ENCODE measurements around the gene DNMBP. TPM values are rescaled to one million over a fixed set of nuclear protein-coding genes. Genes with fewer than 3 reads are reported as not detected.

Gene DNMBP
- 2.2 and 2.3 TPM in 2 replicates for total RNA-seq

- intact Hi-C loops (cut with micrococcal nuclease): loop anchor here (1.0 to 10.0 kb wide), 12 partner anchors 16 to 1875 kb away; partner anchors contain the start of genes BTRC, CHUK, COX15 and CUTC
Observed at GRCh38 chr10:100009793-100010676, at the start of gene DNMBP. Gene DNMBP (minus strand): TSS chr10:100009947. CDS start chr10:99972124, 37,823 bp downstream.

- intact Hi-C loops (cut with micrococcal nuclease): no loop called here
Observed at GRCh38 chr10:100057948-100058347, 48.2 kb upstream of the DNMBP start.

GRCh38 chr10:100053686-100054460 lies 44.1 kb upstream of the DNMBP start:
- intact Hi-C loops (cut with micrococcal nuclease): no loop called here

GRCh38 chr10:100046021-100046486 lies 36.3 kb upstream of the DNMBP start:
- intact Hi-C loops (cut with micrococcal nuclease): loop anchor here (1.0 kb wide), 3 partner anchors 37 to 200 kb away; partner anchors contain the start of gene DNMBP

- intact Hi-C loops (cut with micrococcal nuclease): loop anchor here (2.0 kb wide), 1 partner anchor 195 kb away; no protein-coding TSS in a partner anchor
Observed at GRCh38 chr10:100045592-100045991, 35.8 kb upstream of the DNMBP start.

GRCh38 chr10:100043796-100044195 lies 34.0 kb upstream of the DNMBP start:
- intact Hi-C loops (cut with micrococcal nuclease): loop anchor here (2.0 kb wide), 1 partner anchor 193 kb away; no protein-coding TSS in a partner anchor

GRCh38 chr10:100043344-100043743 lies 33.6 kb upstream of the DNMBP start:
- intact Hi-C loops (cut with micrococcal nuclease): no loop called here

GRCh38 chr10:100041306-100042002 lies 31.7 kb upstream of the DNMBP start:
- intact Hi-C loops (cut with micrococcal nuclease): no loop called here

GRCh38 chr10:100038561-100039071 lies 28.9 kb upstream of the DNMBP start:
- intact Hi-C loops (cut with micrococcal nuclease): no loop called here

- intact Hi-C loops (cut with micrococcal nuclease): no loop called here
Observed at GRCh38 chr10:100037758-100038315, 28.1 kb upstream of the DNMBP start.

- intact Hi-C loops (cut with micrococcal nuclease): no loop called here
Observed at GRCh38 chr10:100036850-100037249, 27.1 kb upstream of the DNMBP start.

- intact Hi-C loops (cut with micrococcal nuclease): no loop called here
Observed at GRCh38 chr10:100033766-100034418, 24.1 kb upstream of the DNMBP start.

GRCh38 chr10:100027416-100027815 lies 17.7 kb upstream of the DNMBP start:
- intact Hi-C loops (cut with micrococcal nuclease): no loop called here

GRCh38 chr10:100025576-100025975 lies 15.8 kb upstream of the DNMBP start:
- intact Hi-C loops (cut with micrococcal nuclease): no loop called here

- intact Hi-C loops (cut with micrococcal nuclease): no loop called here
Observed at GRCh38 chr10:100024748-100025147, 15.0 kb upstream of the DNMBP start.

- intact Hi-C loops (cut with micrococcal nuclease): no loop called here
Observed at GRCh38 chr10:100022403-100022802, 12.7 kb upstream of the DNMBP start.

GRCh38 chr10:100021322-100021721 lies 11.6 kb upstream of the DNMBP start:
- intact Hi-C loops (cut with micrococcal nuclease): no loop called here

- intact Hi-C loops (cut with micrococcal nuclease): no loop called here
Observed at GRCh38 chr10:100020886-100021253, 11.1 kb upstream of the DNMBP start.

GRCh38 chr10:100020142-100020885 lies 10.6 kb upstream of the DNMBP start:
- intact Hi-C loops (cut with micrococcal nuclease): no loop called here

- intact Hi-C loops (cut with micrococcal nuclease): no loop called here
Observed at GRCh38 chr10:100019787-100020141, 10.0 kb upstream of the DNMBP start.

Measured in T-helper 1 cell treated with Interleukin-12 subunit alpha and Interleukin-12 subunit beta and Interleukin-4 antibody, amounts not matched to agents 30 ng/mL and 1 ng/mL, for 36 hours (primary cell).